ENCODE measurements around the gene DLGAP3.

DNA sequence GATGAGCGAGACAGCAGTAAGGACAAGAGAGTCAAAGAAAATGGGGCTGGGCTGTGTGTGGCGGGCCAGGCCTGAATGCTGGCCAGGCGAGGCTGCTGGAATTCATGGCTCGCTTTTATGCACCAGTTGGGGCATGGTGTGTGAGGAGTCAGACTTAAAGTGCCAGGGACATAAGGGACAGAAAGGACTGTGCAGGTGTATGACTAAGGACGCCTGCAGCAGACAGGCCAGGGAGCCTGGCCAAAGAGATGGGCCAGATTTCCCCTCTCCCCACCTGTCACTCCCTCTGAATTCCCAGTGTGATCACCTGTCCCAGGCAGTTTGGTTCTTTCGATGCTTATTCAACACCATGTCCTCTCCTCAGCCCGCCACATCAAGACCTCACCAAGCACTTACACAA is 53.0 kb downstream of the DLGAP3 start:
- TF ChIP-seq KDM1A (IDR thresholded peaks at IDR 0.05; ENCODE audit: low read depth) (no peak), EHMT2 (IDR thresholded peaks at IDR 0.05; ENCODE audit: low read depth) (no peak), TP53 (CRISPR knock-in tag; IDR thresholded peaks at IDR 0.05) (no peak), POLR2A (IDR thresholded peaks at IDR 0.05; ENCODE audit: low read length) (no peak)
- TF ChIP-seq, protein P1, sequence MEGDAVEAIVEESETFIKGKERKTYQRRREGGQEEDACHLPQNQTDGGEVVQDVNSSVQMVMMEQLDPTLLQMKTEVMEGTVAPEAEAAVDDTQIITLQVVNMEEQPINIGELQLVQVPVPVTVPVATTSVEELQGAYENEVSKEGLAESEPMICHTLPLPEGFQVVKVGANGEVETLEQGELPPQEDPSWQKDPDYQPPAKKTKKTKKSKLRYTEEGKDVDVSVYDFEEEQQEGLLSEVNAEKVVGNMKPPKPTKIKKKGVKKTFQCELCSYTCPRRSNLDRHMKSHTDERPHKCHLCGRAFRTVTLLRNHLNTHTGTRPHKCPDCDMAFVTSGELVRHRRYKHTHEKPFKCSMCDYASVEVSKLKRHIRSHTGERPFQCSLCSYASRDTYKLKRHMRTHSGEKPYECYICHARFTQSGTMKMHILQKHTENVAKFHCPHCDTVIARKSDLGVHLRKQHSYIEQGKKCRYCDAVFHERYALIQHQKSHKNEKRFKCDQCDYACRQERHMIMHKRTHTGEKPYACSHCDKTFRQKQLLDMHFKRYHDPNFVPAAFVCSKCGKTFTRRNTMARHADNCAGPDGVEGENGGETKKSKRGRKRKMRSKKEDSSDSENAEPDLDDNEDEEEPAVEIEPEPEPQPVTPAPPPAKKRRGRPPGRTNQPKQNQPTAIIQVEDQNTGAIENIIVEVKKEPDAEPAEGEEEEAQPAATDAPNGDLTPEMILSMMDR (IDR thresholded peaks at IDR 0.05), result no peak

All from A549 (cell line).